Upper lobe of left lung (tissue), 4 donors: ENCODE measurements around the gene GTPBP3.

Experiments
- POLR2A ChIP-seq, 4 donors: fragments of 450-650 bp; IDR thresholded peaks; one replicate each; pipeline ENCODE4 v1.5.1; 2016 to 2017; ENCODE audit warnings: antibody characterized with exemption in 4 of 4, mild to moderate bottlenecking in 2 of 4
- POLR2AphosphoS5 ChIP-seq, 2 donors: sonication (generic); formaldehyde crosslinking; IDR thresholded peaks; one replicate each; pipeline ENCODE4 v1.5.1; 2017; ENCODE audit warnings: antibody characterized with exemption in 2 of 2
- TF ChIP-seq, protein P1 (sequence below), 6 experiments: fragments of 450-650 bp in 4 of 6; fragments of 200-600 bp in 2 of 6; sonication (generic) in 2 of 6; IDR thresholded peaks; one replicate each; pipeline ENCODE4 v1.5.1; 2016 to 2019; ENCODE audit warnings: antibody characterized with exemption in 6 of 6

DNA sequence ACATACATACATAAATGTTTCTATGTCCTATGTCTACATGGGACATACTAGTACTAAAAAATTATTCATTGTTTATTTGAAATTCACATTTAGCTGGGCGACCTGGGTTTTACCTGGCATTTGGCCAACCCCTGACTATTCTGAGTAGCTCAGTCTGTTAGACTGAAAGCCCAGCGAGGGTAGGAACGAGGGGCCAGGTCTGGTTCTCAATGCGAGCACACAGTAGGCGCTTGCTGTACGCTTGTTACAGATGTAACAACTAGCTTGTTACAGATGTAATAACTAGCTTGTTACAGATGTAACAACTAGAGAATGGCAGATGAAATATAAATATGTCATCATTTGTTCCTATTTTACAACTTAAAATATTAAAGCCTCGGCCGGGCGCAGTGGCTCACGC is 1.8 kb upstream of the GTPBP3 start:
- no peak for TF ChIP-seq POLR2A (IDR thresholded peaks at IDR 0.05)
- TF ChIP-seq, protein P1, sequence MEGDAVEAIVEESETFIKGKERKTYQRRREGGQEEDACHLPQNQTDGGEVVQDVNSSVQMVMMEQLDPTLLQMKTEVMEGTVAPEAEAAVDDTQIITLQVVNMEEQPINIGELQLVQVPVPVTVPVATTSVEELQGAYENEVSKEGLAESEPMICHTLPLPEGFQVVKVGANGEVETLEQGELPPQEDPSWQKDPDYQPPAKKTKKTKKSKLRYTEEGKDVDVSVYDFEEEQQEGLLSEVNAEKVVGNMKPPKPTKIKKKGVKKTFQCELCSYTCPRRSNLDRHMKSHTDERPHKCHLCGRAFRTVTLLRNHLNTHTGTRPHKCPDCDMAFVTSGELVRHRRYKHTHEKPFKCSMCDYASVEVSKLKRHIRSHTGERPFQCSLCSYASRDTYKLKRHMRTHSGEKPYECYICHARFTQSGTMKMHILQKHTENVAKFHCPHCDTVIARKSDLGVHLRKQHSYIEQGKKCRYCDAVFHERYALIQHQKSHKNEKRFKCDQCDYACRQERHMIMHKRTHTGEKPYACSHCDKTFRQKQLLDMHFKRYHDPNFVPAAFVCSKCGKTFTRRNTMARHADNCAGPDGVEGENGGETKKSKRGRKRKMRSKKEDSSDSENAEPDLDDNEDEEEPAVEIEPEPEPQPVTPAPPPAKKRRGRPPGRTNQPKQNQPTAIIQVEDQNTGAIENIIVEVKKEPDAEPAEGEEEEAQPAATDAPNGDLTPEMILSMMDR (IDR thresholded peaks at IDR 0.05), result no peak
- TF ChIP-seq POLR2AphosphoS5 (IDR thresholded peaks at IDR 0.05), result no peak
